Trophoblast cell (in vitro differentiated cells and primary cell): ENCODE measurements around the gene PDE4D.

Experiments
- DNase-seq, 2 donors: peaks; one replicate each; pipeline ENCODE4 v3.0.0-alpha.2; 2016
- H2AFZ ChIP-seq: 2 replicates; pipeline ENCODE4 v1.6.1; 2013; ENCODE audit warnings: low read length, moderate library complexity, mild to moderate bottlenecking; ENCODE audit not compliant: insufficient read depth, poor library complexity
- H2AK5ac ChIP-seq: 2 replicates; pipeline ENCODE4 v1.6.1; 2013; ENCODE audit warnings: mild to moderate bottlenecking, low read length
- H2BK120ac ChIP-seq: 2 replicates; pipeline ENCODE4 v1.6.1; 2013; ENCODE audit warnings: low read length, mild to moderate bottlenecking, moderate library complexity; ENCODE audit not compliant: insufficient read depth, poor library complexity
- H2BK12ac ChIP-seq: 2 replicates; pipeline ENCODE4 v1.6.1; 2013; ENCODE audit warnings: mild to moderate bottlenecking, low read length, moderate library complexity
- H2BK5ac ChIP-seq: 2 replicates; pipeline ENCODE4 v1.6.1; 2013; ENCODE audit warnings: low read length, low read depth, moderate library complexity, mild to moderate bottlenecking; ENCODE audit not compliant: poor library complexity
- H3K14ac ChIP-seq: 2 replicates; pipeline ENCODE4 v1.6.1; 2013; ENCODE audit warnings: mild to moderate bottlenecking, low read length
- H3K18ac ChIP-seq: 2 replicates; pipeline ENCODE4 v1.6.1; 2013; ENCODE audit warnings: mild to moderate bottlenecking, low read length
- H3K23ac ChIP-seq: 2 replicates; pipeline ENCODE4 v1.6.1; 2013; ENCODE audit warnings: low read length
- H3K27ac ChIP-seq: 2 replicates; pipeline ENCODE4 v1.5.1; 2013; ENCODE audit warnings: low read depth, mild to moderate bottlenecking, inconsistent platforms, low read length, moderate library complexity
- H3K27me3 ChIP-seq: 2 replicates; pipeline ENCODE4 v1.6.1; 2013; ENCODE audit warnings: inconsistent platforms, mild to moderate bottlenecking, low read length, moderate library complexity; ENCODE audit not compliant: insufficient read depth
- H3K36me3 ChIP-seq, 2 experiments: 1 replicate in 1 of 2; 2 replicates in 1 of 2; pipeline ENCODE4 v1.6.1; 2013; ENCODE audit warnings: low read length in 2 of 2, mild to moderate bottlenecking in 2 of 2, moderate library complexity in 1 of 2; ENCODE audit not compliant: insufficient read depth in 2 of 2, control insufficient read depth in 1 of 2
- H3K4ac ChIP-seq: 2 replicates; pipeline ENCODE4 v1.6.1; 2013; ENCODE audit warnings: low read depth, mild to moderate bottlenecking, low read length, moderate library complexity
- H3K4me1 ChIP-seq, 2 experiments: 1 replicate in 1 of 2; 2 replicates in 1 of 2; pipeline ENCODE4 v1.6.1; 2013; ENCODE audit warnings: low read length in 2 of 2, mild to moderate bottlenecking in 2 of 2, moderate library complexity in 1 of 2; ENCODE audit not compliant: insufficient read depth in 2 of 2, control insufficient read depth in 1 of 2
- H3K4me2 ChIP-seq: 2 replicates; pipeline ENCODE4 v1.6.1; 2013; ENCODE audit warnings: inconsistent platforms, mild to moderate bottlenecking, low read length, moderate library complexity
- H3K4me3 ChIP-seq: 2 replicates; pipeline ENCODE4 v1.5.1; 2013; ENCODE audit warnings: mild to moderate bottlenecking, low read depth, low read length, inconsistent platforms
- H3K79me1 ChIP-seq: one replicate; pipeline ENCODE4 v1.6.1; 2013; ENCODE audit warnings: low read length
- H3K79me2 ChIP-seq: 2 replicates; pipeline ENCODE4 v1.6.1; 2013; ENCODE audit warnings: low read length, mild to moderate bottlenecking; ENCODE audit not compliant: control insufficient read depth, insufficient read depth, poor library complexity
- H3K9ac ChIP-seq: 2 replicates; pipeline ENCODE4 v1.6.1; 2013; ENCODE audit warnings: mild to moderate bottlenecking, low read length
- H3K9me3 ChIP-seq: 2 replicates; pipeline ENCODE4 v1.6.1; 2013; ENCODE audit warnings: low read depth, mild to moderate bottlenecking, control low read depth, inconsistent platforms, low read length; ENCODE audit not compliant: insufficient read depth
- H4K12ac ChIP-seq: 2 replicates; pipeline ENCODE4 v1.6.1; 2013; ENCODE audit warnings: low read depth, mild to moderate bottlenecking, low read length, moderate library complexity
- H4K8ac ChIP-seq: 2 replicates; pipeline ENCODE4 v1.6.1; 2013; ENCODE audit warnings: low read depth, mild to moderate bottlenecking, low read length, moderate library complexity
- H4K91ac ChIP-seq: one replicate; pipeline ENCODE4 v1.6.1; 2013; ENCODE audit warnings: low read depth, mild to moderate bottlenecking, low read length, moderate library complexity
- WGBS: extraction: QIAGEN DNeasy Blood & Tissue Kit; methylation state at CpG from one replicate; pipeline ENCODE4 v1.1.7; 2013; ENCODE audit warnings: missing lambda C conversion rate; ENCODE audit not compliant: insufficient read length, insufficient coverage; ENCODE audit errors: extremely low coverage; 5-methylcytosine and 5-hydroxymethylcytosine counted together

Gene PDE4D

DNA sequence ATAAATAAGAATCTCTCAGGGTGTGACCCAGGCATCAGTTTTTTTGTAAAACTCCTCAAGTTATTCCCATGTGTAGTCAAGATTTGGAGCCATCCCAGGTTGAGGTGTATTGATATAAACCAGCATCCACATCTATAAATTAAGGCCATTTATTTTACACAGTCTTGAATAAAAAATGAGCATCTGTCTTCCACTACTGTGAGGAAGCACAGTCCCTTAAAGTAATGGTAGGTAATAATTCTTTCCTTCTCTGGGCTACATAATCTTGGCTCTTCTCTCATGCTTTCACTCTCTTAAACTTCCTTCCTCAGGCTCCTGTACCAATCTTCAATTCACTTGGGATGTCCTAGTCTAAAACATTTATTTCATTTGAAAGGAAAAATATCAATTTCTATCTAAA, 110.3 kb downstream of the PDE4D start:
- Histone ChIP-seq H3K4me1 (peaks cover 0 to 3% of the 10 kb centered on the region in 2 experiments), H2BK5ac (no peak overlapping the region), H3K27ac (no peak overlapping the region), H2BK120ac (no peak overlapping the region), H3K18ac (no peak overlapping the region), H3K27me3 (no peaks in the 10 kb centered on the region), H3K79me1 (peaks cover 11% of the 10 kb centered on the region), H3K79me2 (no peaks in the 10 kb centered on the region), H3K14ac (no peak overlapping the region), H3K4me2 (no peak overlapping the region), H2AK5ac (no peak overlapping the region), H4K8ac (no peak overlapping the region), H3K23ac (no peak overlapping the region), H2AFZ (no peak overlapping the region), H3K36me3 (no peaks in the 10 kb centered on the region), H2BK12ac (no peak overlapping the region), H4K12ac (no peak overlapping the region), H3K4me3 (no peak overlapping the region), H3K9ac (no peak overlapping the region), H3K9me3 (no peaks in the 10 kb centered on the region), H4K91ac (no peak overlapping the region), H3K4ac (no peak overlapping the region)
- no peak for DNase-seq

DNA sequence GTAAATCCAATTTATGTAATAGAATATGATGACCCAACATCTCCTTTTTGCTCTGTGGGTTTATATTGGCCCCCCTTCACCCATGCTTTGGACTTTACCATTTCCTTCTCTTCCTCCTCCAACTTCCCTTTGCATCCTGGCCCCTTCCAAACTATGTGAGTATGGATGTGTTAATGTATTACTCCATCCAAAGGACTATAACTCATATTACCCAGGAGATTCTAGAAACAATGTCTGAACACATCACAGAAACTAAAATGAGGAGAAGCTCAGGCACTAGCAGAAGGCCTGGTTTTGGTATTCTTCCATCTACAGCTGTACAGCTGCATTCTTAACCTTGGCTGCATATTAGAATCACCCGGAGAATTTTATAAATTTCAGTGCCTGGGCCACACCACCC, 110.7 kb downstream of the PDE4D start:
- Histone ChIP-seq H3K14ac (no peak overlapping the region), H3K27ac (no peak overlapping the region), H3K27me3 (no peaks in the 10 kb centered on the region), H3K23ac (no peak overlapping the region), H4K8ac (no peak overlapping the region), H3K4me2 (no peak overlapping the region), H2BK120ac (no peak overlapping the region), H2BK12ac (no peak overlapping the region), H3K4me3 (no peak overlapping the region), H3K18ac (no peak overlapping the region), H3K36me3 (no peaks in the 10 kb centered on the region), H4K12ac (no peak overlapping the region), H3K79me1 (peaks cover 9% of the 10 kb centered on the region), H3K79me2 (no peaks in the 10 kb centered on the region), H2BK5ac (no peak overlapping the region), H3K4ac (no peak overlapping the region), H3K9me3 (no peaks in the 10 kb centered on the region), H3K4me1 (peaks cover 0 to 3% of the 10 kb centered on the region in 2 experiments), H4K91ac (no peak overlapping the region), H2AK5ac (no peak overlapping the region), H3K9ac (no peak overlapping the region), H2AFZ (no peak overlapping the region)
- no CpG with 5 or more reads among the region's 1 CpG for WGBS
- DNase-seq = no peak

DNA sequence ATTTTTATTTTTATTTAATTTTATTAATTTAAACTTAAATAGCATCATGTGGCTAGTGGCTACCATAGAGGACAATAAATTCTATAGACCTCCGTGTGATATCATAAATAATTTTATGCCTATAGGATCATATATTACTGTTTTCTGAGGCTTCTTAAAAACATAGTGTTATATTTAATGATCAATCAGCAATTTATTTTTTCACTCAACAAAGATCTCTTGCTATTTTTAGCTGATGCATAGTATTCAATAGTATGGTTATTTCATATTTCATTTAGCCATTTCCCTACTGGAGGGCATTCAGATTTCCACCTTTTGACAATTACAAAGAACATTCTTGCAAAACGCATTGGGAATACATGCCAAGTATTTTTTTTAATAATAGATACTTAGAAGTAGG, 114.1 kb downstream of the PDE4D start:
- Histone ChIP-seq H3K9ac (no peak overlapping the region), H3K14ac (no peak overlapping the region), H4K12ac (no peak overlapping the region), H2BK12ac (no peak overlapping the region), H3K27ac (no peak overlapping the region), H2BK5ac (no peak overlapping the region), H3K4me3 (no peak overlapping the region), H2AK5ac (no peak overlapping the region), H4K91ac (no peak overlapping the region), H4K8ac (no peak overlapping the region), H3K79me1 (peaks cover 1% of the 10 kb centered on the region), H2BK120ac (no peak overlapping the region), H3K36me3 (no peaks in the 10 kb centered on the region), H3K9me3 (no peaks in the 10 kb centered on the region), H3K18ac (no peak overlapping the region), H3K79me2 (no peaks in the 10 kb centered on the region), H3K27me3 (no peaks in the 10 kb centered on the region), H3K23ac (no peak overlapping the region), H3K4me2 (no peak overlapping the region), H3K4me1 (no peaks in the 10 kb centered on the region), H3K4ac (no peak overlapping the region), H2AFZ (no peak overlapping the region)
- WGBS = no CpG with 5 or more reads among the region's 2 CpGs
- no peak for DNase-seq

DNA sequence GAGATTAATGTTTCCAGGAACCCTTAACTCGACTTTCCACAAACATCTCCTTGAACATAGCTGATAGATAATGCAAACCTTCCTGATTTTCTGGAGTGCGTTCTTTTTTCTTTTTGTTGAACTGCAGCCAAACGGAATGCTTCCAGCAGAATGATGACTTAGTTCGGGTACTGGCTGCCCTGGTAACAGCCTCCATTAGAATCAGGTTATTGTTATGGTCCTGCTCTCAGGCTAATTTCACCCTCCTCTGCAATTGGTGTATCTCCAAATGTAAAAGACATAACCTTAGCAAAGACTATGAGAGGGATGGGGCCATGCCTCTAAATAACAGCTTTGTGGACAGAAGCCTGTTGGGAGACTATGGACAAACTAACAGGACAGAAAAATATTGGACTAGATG, 116.5 kb downstream of the PDE4D start:
- Histone ChIP-seq H4K91ac (no peak overlapping the region), H3K9me3 (no peaks in the 10 kb centered on the region)

DNA sequence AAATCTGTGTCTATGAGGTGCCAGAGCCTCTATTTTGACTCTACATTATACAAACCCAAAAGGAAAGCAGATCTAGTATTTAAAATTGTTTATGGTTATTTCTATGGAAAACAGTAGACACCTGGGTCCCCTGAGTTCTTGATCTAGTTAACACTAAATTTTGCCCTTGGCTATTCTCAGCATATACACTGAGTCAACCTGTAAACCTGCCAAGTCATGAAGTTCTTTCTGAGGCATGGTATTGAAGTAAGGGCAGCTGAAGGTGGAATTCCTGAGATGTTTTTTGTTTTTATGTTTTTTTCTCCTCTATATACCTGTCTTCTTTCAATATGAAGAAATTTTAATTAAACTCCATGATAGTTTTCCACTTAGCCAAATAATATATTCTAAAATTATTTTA, 120.2 kb downstream of the PDE4D start:
- no peak overlapping the region for H3K23ac ChIP-seq
- no peak for DNase-seq
- no peak overlapping the region for H4K91ac ChIP-seq
- H3K79me2 ChIP-seq = no peaks in the 10 kb centered on the region
- H3K9ac ChIP-seq = no peak overlapping the region
- H2BK12ac ChIP-seq = no peak overlapping the region
- H3K79me1 ChIP-seq = no peaks in the 10 kb centered on the region
- H3K14ac ChIP-seq = no peak overlapping the region
- no peak overlapping the region for H2BK120ac ChIP-seq
- no peaks in the 10 kb centered on the region for H3K36me3 ChIP-seq
- no peak overlapping the region for H3K4ac ChIP-seq
- H4K8ac ChIP-seq = no peak overlapping the region
- H2AFZ ChIP-seq = no peak overlapping the region
- no peak overlapping the region for H4K12ac ChIP-seq
- H3K4me3 ChIP-seq = no peak overlapping the region
- H3K4me2 ChIP-seq = no peak overlapping the region
- no peaks in the 10 kb centered on the region for H3K9me3 ChIP-seq
- no peaks in the 10 kb centered on the region for H3K27me3 ChIP-seq
- no peak overlapping the region for H2BK5ac ChIP-seq
- H2AK5ac ChIP-seq = no peak overlapping the region
- H3K18ac ChIP-seq = no peak overlapping the region
- H3K4me1 ChIP-seq = no peaks in the 10 kb centered on the region
- H3K27ac ChIP-seq = no peak overlapping the region

More for the DNA sequence above, 116.5 kb downstream of the PDE4D start:
- H2BK120ac ChIP-seq = no peak overlapping the region
- no peak overlapping the region for H2BK12ac ChIP-seq
- no peak for DNase-seq
- WGBS = no CpG with 5 or more reads among the region's 4 CpGs
- no peaks in the 10 kb centered on the region for H3K79me1 ChIP-seq
- no peak overlapping the region for H3K4me2 ChIP-seq
- no peaks in the 10 kb centered on the region for H3K36me3 ChIP-seq
- no peaks in the 10 kb centered on the region for H3K27me3 ChIP-seq
- no peak overlapping the region for H2AK5ac ChIP-seq
- no peak overlapping the region for H3K18ac ChIP-seq
- no peak overlapping the region for H3K9ac ChIP-seq
- no peak overlapping the region for H3K23ac ChIP-seq
- no peak overlapping the region for H3K4me3 ChIP-seq
- H2BK5ac ChIP-seq = no peak overlapping the region
- no peaks in the 10 kb centered on the region for H3K4me1 ChIP-seq
- H4K12ac ChIP-seq = no peak overlapping the region
- no peak overlapping the region for H3K27ac ChIP-seq
- H3K4ac ChIP-seq = no peak overlapping the region
- H3K14ac ChIP-seq = no peak overlapping the region
- no peak overlapping the region for H2AFZ ChIP-seq
- no peak overlapping the region for H4K8ac ChIP-seq
- H3K79me2 ChIP-seq = no peaks in the 10 kb centered on the region
